Memory B cell (primary cell): ENCODE results near the gene CERS6.
"Not testable (repeated sequence)": the region's sequence is repeated elsewhere in the genome, so short reads cannot be mapped to it uniquely, and the experiment has no call there.

Experiments
- ATAC-seq: fragments of 150-1000 bp; cut with Tn5 transposase; 2 replicates; pipeline ENCODE4 v1.10.0; 2021; ENCODE audit warnings: low read depth, mild to moderate bottlenecking, moderate library complexity
- DNase-seq, 2 donors: peaks; one replicate each; pipeline ENCODE4 v3.0.0; 2022; ENCODE audit warnings: low spot score in 2 of 2
- H3K27ac Mint-ChIP-seq: one replicate; pipeline ENCODE4 v1.8.0; 2022; ENCODE audit warnings: mild to moderate bottlenecking, moderate library complexity, mixed read lengths
- H3K27me3 Mint-ChIP-seq: one replicate; pipeline ENCODE4 v1.8.0; 2022; ENCODE audit warnings: mixed read lengths
- H3K36me3 Mint-ChIP-seq: one replicate; pipeline ENCODE4 v1.8.0; 2022; ENCODE audit warnings: mild to moderate bottlenecking, mixed read lengths
- H3K4me1 Mint-ChIP-seq: one replicate; pipeline ENCODE4 v1.8.0; 2022; ENCODE audit warnings: mixed read lengths
- H3K4me3 Mint-ChIP-seq: one replicate; pipeline ENCODE4 v1.8.0; 2022; ENCODE audit warnings: mild to moderate bottlenecking, moderate library complexity, mixed read lengths
- H3K9me3 Mint-ChIP-seq: one replicate; pipeline ENCODE4 v1.8.0; 2022; ENCODE audit warnings: mixed read lengths

CERS6 gene

DNA sequence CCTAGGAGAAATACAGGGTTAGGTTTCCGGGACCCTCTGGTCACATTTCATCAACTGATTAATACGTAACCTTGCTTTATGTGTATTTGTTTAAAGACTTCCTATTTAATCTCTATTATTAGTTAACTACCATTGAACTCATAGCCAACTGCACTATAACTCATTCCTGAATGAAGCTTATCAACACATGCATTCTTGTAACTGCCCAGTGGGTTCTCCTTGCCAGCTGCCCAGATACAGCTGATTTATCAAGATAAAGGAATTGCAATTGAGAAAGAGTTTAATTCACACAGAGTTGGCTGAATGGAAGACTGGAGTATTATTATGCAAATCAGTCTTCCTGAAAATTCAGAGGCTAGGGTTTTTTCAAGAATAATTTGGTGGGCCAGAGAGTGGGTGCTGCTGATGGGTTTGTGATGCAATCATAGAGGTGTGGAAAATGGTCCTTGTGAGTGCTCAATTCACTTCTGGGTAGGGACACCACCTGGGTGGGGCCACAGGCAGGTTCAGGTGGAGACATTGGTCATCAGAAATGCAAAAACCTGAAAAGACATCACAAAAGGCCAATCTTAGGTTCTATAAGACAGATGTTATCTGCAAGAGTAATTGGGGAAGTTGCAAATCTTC lies 325.2 kb downstream of the CERS6 start:
- H3K4me1 Mint-ChIP-seq: no peaks in the 10 kb centered on the region
- DNase-seq (no peak), ATAC-seq (no peak)
- no peaks in the 10 kb centered on the region for H3K36me3 Mint-ChIP-seq
- no peaks in the 10 kb centered on the region for H3K27me3 Mint-ChIP-seq
- H3K9me3 Mint-ChIP-seq: no peaks in the 10 kb centered on the region
- H3K27ac Mint-ChIP-seq: no peak overlapping the region
- no peak overlapping the region for H3K4me3 Mint-ChIP-seq

DNA sequence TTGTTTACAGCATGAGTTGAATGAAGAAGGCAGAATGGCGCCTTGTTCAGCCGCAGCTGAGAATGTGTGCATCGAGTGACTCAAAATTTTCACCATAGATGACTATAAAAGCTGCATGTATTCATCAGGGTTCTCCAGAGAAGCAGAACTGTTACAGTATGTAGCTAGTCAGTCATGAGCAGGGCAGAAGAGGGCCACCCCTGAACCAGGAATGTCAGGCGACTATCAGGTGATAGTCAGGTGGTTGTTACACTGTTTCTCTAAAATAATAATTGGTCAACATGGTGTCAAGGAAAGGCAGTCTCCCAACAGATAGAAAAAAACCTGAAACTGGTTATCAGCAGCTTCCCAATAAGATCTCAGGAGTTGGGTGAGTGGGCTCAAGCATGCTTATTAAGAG lies 326.2 kb downstream of the CERS6 start:
- Mint-ChIP-seq H3K36me3 (no peaks in the 10 kb centered on the region), H3K4me1 (no peaks in the 10 kb centered on the region), H3K27ac (no peak overlapping the region), H3K9me3 (no peaks in the 10 kb centered on the region), H3K4me3 (no peak overlapping the region), H3K27me3 (no peaks in the 10 kb centered on the region)
- ATAC-seq: no peak
- DNase-seq: no peak

- Mint-ChIP-seq H3K27me3 (no peaks in the 10 kb centered on the region), H3K4me3 (no peak overlapping the region), H3K9me3 (no peaks in the 10 kb centered on the region)
These were observed 328.9 kb downstream of the CERS6 start for GRCh38 chr2:168784993-168785392.

GRCh38 chr2:168787098-168787781 lies 331.2 kb downstream of the CERS6 start:
- DNase-seq: no peak
- H3K27ac Mint-ChIP-seq: no peak overlapping the region

More at GRCh38 chr2:168784993-168785392, 328.9 kb downstream of the CERS6 start:
- Mint-ChIP-seq H3K36me3 (no peaks in the 10 kb centered on the region), H3K27ac (no peak overlapping the region), H3K4me1 (no peaks in the 10 kb centered on the region)
- ATAC-seq (no peak), DNase-seq (no peak)

GRCh38 chr2:168787782-168788376 lies 331.8 kb downstream of the CERS6 start:
- Mint-ChIP-seq H3K9me3 (no peaks in the 10 kb centered on the region), H3K27me3 (no peaks in the 10 kb centered on the region), H3K36me3 (no peaks in the 10 kb centered on the region), H3K27ac (no peak overlapping the region), H3K4me3 (no peak overlapping the region), H3K4me1 (no peaks in the 10 kb centered on the region)
- ATAC-seq: no peak
- DNase-seq: no peak

More at GRCh38 chr2:168787098-168787781, 331.2 kb downstream of the CERS6 start:
- no peaks in the 10 kb centered on the region for H3K4me1 Mint-ChIP-seq
- no peaks in the 10 kb centered on the region for H3K27me3 Mint-ChIP-seq
- no peaks in the 10 kb centered on the region for H3K9me3 Mint-ChIP-seq
- no peak for ATAC-seq
- H3K36me3 Mint-ChIP-seq: no peaks in the 10 kb centered on the region
- no peak overlapping the region for H3K4me3 Mint-ChIP-seq

- peaks cover 2% of the 10 kb centered on the region for H3K9me3 Mint-ChIP-seq
- H3K27me3 Mint-ChIP-seq: peaks cover 2% of the 10 kb centered on the region
- no peak overlapping the region for H3K4me3 Mint-ChIP-seq
- ATAC-seq (no peak), DNase-seq (no peak)
- H3K27ac Mint-ChIP-seq: no peak overlapping the region
- no peaks in the 10 kb centered on the region for H3K4me1 Mint-ChIP-seq
- H3K36me3 Mint-ChIP-seq: no peaks in the 10 kb centered on the region
These were observed 333.7 kb downstream of the CERS6 start for GRCh38 chr2:168789776-168790175.

- no peaks in the 10 kb centered on the region for H3K4me1 Mint-ChIP-seq
- peaks cover 2% of the 10 kb centered on the region for H3K9me3 Mint-ChIP-seq
- no peak overlapping the region for H3K4me3 Mint-ChIP-seq
- H3K27me3 Mint-ChIP-seq: peaks cover 2% of the 10 kb centered on the region
- DNase-seq (no peak), ATAC-seq (no peak)
- no peak overlapping the region for H3K27ac Mint-ChIP-seq
- no peaks in the 10 kb centered on the region for H3K36me3 Mint-ChIP-seq
These were observed 334.3 kb downstream of the CERS6 start for GRCh38 chr2:168790226-168790902.

GRCh38 chr2:168791140-168791539 lies 335.1 kb downstream of the CERS6 start:
- ATAC-seq, H3K27me3 Mint-ChIP-seq, H3K4me1 Mint-ChIP-seq, DNase-seq, H3K36me3 Mint-ChIP-seq, H3K9me3 Mint-ChIP-seq, H3K4me3 Mint-ChIP-seq, H3K27ac Mint-ChIP-seq: not testable (repeated sequence)

DNA sequence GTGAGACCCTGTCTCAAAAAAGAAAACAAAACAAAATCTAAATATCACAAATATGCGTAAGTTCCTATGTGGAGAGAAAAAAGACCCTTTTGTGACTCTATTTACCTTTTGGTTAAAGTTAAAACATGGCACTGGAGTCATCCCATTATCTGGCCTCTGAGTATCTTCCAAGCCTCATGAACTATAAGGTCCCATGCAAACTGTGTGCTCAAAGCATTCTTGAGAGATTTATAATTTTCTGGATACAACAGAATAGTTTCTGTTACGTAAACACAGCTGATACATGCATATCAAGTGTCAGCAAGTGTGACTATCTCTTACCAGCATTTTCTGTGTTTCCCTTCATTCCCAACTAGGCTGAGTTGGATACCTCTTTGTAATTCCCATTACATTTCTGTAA lies 337.5 kb downstream of the CERS6 start:
- Mint-ChIP-seq H3K27ac (no peak overlapping the region), H3K4me3 (no peak overlapping the region), H3K36me3 (no peaks in the 10 kb centered on the region), H3K9me3 (peaks cover 2% of the 10 kb centered on the region), H3K4me1 (no peaks in the 10 kb centered on the region), H3K27me3 (peaks cover 2% of the 10 kb centered on the region)
- ATAC-seq: no peak
- DNase-seq: no peak

GRCh38 chr2:168794968-168795367 lies 338.9 kb downstream of the CERS6 start:
- Mint-ChIP-seq H3K36me3 (no peaks in the 10 kb centered on the region), H3K27ac (no peak overlapping the region), H3K4me3 (no peak overlapping the region), H3K9me3 (peaks cover 2% of the 10 kb centered on the region), H3K4me1 (no peaks in the 10 kb centered on the region), H3K27me3 (peaks cover 2% of the 10 kb centered on the region)
- no peak for ATAC-seq
- DNase-seq: no peak

DNA sequence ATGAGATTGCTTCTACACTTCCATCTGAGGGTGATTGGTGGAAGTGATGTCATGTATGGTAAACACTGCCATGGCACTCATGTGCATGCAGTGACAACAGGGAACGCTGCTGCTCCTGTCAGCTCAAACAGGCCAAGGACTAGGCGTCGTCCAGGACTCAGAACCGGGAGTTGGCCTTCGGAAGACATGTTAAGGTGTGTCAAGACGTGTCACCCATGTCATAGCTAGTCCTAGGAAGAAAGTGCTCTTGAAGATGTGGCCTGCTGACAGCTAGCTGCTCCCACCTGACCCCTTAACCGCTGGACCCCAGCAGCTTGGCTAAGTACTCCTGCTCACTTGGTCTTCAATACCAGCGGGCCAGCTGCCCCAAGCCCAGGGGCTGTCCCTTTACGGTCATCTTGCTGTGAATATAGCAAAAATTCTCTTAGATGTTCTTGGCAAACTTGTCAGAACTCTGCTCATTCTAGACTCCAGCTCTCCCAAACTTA lies 340.1 kb downstream of the CERS6 start:
- Mint-ChIP-seq H3K27me3 (peaks cover 2% of the 10 kb centered on the region), H3K36me3 (no peaks in the 10 kb centered on the region), H3K27ac (no peak overlapping the region), H3K9me3 (peaks cover 2% of the 10 kb centered on the region), H3K4me3 (no peak overlapping the region), H3K4me1 (no peaks in the 10 kb centered on the region)
- DNase-seq: no peak
- ATAC-seq: no peak

DNA sequence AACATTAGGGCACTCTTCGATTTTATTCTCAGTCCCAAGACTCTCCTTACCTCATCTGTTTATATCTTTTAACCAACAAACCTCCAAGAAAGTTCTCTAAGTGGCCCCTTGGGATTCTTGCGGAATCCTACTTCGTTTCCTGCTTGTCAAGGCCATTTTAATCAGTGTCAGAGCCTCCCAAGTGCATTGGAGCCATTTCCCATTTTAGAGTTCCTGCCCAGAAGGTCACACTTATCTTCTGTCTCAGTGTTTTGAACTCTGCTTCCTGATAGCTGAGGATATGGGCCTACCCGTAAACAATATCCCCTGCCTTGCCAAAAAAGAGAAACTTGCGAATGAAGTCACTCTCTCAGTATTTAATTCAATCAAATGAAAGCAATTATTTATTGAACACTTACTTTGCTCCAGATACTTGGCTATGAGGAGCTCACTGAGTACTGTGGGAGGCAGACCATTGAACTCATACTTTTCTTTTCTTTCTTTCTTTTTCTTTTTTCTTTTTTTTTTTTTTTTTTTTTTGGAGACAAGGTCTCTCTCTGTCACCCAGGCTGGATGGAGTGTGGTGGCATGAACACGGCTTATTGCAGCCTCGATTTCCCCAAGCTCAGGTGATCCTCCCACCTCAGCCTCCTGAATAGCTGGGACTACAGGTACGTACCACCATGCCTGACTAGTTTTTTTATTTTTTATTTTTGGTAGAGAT lies 340.7 kb downstream of the CERS6 start:
- DNase-seq (no peak), ATAC-seq (no peak)
- H3K27me3 Mint-ChIP-seq: peaks cover 2% of the 10 kb centered on the region
- no peak overlapping the region for H3K4me3 Mint-ChIP-seq
- H3K9me3 Mint-ChIP-seq: peaks cover 2% of the 10 kb centered on the region
- H3K4me1 Mint-ChIP-seq: no peaks in the 10 kb centered on the region
- no peaks in the 10 kb centered on the region for H3K36me3 Mint-ChIP-seq
- no peak overlapping the region for H3K27ac Mint-ChIP-seq

GRCh38 chr2:168797286-168797655 lies 341.2 kb downstream of the CERS6 start:
- ATAC-seq: no peak
- H3K27me3 Mint-ChIP-seq: peaks cover 2% of the 10 kb centered on the region
- no peaks in the 10 kb centered on the region for H3K36me3 Mint-ChIP-seq
- H3K27ac Mint-ChIP-seq: no peak overlapping the region
- peaks cover 2% of the 10 kb centered on the region for H3K9me3 Mint-ChIP-seq
- DNase-seq: no peak
- H3K4me1 Mint-ChIP-seq: no peaks in the 10 kb centered on the region
- H3K4me3 Mint-ChIP-seq: no peak overlapping the region
